SK-N-SH treated with all-trans-retinoic acid at 6 μM for 48 hours (cell line): Measurements from ENCODE around the gene PCDHA13.

Source experiments
- ZNF8 ChIP-seq: fragments of 450-650 bp; formaldehyde crosslinking; IDR thresholded peaks from 2 replicates; pipeline ENCODE4 v1.5.0; 2020; ENCODE audit warnings: mild to moderate bottlenecking, moderate library complexity
- TF ChIP-seq, protein P1 (sequence below): fragments of 250-450 bp; sonication (Bioruptor Pico); IDR thresholded peaks from 2 replicates; pipeline ENCODE4 v1.5.1; 2020; ENCODE audit warnings: low read depth, mild to moderate bottlenecking, moderate library complexity

PCDHA13 gene

DNA sequence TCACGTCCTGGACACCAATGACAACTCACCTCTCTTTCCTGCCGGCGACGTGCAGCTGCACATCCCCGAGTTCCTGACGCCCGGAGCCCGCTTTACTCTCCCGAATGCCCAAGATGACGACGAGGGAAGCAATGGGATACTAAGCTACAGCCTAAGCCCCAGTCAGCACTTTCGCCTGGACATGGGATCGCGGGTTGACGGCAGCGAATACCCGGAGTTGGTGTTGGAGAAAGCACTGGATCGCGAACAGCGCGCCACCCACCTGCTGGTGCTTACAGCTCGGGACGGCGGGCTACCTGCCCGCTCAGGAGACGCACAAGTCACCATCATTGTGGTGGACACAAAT, 45.3 kb downstream of the PCDHA13 start (continued):
- no peak for TF ChIP-seq ZNF8
- TF ChIP-seq, protein P1, sequence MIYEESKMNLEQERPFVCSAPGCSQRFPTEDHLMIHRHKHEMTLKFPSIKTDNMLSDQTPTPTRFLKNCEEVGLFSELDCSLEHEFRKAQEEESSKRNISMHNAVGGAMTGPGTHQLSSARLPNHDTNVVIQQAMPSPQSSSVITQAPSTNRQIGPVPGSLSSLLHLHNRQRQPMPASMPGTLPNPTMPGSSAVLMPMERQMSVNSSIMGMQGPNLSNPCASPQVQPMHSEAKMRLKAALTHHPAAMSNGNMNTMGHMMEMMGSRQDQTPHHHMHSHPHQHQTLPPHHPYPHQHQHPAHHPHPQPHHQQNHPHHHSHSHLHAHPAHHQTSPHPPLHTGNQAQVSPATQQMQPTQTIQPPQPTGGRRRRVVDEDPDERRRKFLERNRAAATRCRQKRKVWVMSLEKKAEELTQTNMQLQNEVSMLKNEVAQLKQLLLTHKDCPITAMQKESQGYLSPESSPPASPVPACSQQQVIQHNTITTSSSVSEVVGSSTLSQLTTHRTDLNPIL (CRISPR knock-in tag): no peak
